Activated CD4-positive, alpha-beta T cell treated with anti-CD3 and anti-CD28 coated beads for 48 hours (primary cell): ENCODE measurements around the gene SEMA3C.

Source experiments
- DNase-seq: peaks from one replicate; pipeline ENCODE4 v3.0.0-alpha.2; 2020

Gene SEMA3C

DNA sequence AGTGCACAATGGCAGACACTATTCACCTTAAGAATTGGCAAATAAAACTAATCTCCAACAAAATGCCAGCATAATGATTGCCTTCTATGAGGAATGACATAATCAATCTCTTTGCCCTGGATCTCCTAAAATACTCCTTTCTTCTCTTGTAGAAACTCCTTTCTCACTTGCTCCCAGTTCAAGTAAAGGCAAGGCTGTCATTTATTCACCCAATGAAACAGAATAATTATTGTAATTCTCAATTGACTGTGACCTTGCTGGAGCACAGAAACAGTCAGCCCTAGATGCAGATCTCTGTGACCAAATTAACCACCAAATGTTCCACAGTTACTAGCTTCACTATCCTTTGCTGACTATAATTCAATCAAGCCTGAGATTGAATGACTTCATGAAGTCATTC lies 99.3 kb downstream of the SEMA3C start:
- DNase-seq: no peak

DNA sequence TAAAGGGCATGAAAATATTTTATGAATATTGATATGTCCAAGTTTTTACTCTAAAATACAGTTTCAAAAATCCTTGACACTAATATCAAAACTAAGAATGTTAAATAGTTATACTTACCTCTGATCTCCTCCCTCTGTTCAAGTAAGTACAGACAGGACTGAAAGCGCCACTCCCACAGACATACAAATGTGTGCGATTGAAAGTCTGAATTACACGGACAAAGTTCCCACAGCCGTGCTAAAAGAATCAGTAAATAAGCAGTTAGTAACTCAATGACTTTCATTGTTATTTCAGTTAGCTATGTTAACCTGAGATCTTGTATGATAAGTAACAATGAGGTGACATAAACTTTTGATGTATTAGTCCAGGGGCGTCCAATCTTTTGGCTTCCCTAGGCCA lies 100.7 kb downstream of the SEMA3C start:
- DNase-seq: no peak

GRCh38 chr7:80816806-80817205 lies 102.0 kb downstream of the SEMA3C start:
- no peak for DNase-seq

- no peak for DNase-seq
Measured at GRCh38 chr7:80815733-80816132, 103.1 kb downstream of the SEMA3C start.

DNA sequence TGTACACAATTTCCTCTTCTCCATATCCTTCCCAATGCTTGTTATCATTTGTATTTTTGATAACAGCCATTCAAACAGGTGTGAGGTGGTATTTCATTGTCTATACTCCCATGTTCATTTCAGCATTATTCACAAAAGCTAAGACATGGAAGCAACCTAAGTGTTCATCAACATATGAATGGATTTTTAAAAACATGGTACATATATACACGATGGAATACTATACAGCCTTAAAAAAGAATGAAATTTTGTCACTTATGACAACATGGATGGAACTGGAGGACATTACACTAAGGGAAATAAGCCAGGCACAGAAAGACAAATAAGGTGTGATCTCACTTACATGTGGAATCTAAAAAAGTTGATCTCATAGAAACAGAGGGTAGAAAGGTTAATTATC lies 109.3 kb downstream of the SEMA3C start:
- DNase-seq: no peak

DNA sequence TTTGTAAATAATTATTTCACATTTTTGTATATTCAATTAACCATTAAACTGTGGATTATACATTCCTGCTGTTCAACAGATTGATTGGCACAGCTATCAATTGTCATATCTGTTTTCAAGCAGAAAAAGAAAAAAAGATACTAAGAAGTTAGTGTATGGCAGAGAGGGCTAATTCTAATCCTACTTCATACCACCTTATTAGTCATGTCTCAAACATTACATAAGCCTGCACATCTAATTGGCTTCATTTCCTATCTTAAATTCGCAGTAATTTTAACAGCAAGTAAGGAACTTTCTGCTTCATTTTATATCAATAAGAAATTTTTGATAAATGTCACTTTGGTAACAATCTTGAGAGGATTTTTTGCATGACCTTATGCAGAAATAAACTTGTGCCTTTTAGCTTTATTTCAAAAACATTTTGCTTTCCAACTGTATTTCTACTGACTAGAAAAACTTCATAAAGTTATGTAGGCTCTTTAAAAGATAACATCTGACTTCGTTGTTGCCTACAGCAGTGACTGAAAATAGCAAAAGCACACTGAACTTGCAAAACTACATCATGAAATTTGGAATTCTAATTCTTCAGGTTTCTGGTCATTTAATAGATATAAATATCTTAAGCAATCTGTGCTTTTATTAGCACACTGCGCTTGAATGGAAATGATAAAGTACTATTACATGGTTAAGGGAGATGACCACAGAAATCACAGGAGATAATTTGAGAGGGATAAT lies 111.5 kb downstream of the SEMA3C start:
- no peak for DNase-seq

DNA sequence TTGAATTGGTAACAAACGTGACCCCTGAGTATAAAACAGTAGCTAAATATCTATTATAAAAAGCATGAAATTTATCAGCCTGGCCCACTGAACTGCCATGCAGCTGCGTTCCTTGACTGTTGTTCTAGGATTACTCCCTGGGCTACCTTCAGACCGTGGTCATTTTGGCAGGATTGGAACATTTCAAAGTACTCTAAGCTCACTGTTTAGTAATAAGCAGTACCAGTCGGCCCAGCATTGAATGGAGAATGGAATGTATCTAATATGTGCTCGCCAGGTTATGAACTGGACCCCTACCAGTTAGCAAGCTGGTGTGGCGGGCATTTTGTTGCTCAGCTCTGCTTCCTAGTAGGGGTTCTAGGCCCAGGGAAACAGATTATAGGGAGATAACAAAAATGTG lies 112.2 kb downstream of the SEMA3C start:
- DNase-seq: no peak

DNA sequence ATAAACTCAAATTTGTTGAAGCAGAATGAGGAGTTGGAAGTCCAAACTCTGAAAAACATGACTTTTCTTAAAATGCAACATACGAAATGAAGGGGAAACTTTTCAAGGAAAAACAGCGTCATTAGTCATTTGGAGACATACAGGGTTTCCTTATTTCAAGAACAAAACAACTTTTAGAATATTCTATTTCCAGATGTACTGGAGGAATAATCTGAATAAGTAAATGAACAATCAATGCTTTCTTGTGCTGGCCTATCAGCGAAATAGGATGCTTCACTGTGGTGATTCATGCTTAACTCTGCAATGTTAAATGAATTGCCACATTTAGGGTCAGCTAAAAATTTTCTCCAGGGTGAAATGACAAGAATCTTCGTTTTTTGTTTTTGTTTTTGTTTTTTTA lies 114.3 kb downstream of the SEMA3C start:
- DNase-seq: no peak

GRCh38 chr7:80802527-80802926 lies 116.3 kb downstream of the SEMA3C start:
- no peak for DNase-seq

GRCh38 chr7:80794631-80795573 lies 123.9 kb downstream of the SEMA3C start:
- DNase-seq: no peak

GRCh38 chr7:80791509-80791929 lies 127.3 kb downstream of the SEMA3C start:
- DNase-seq: no peak

GRCh38 chr7:80790877-80791276 lies 128.0 kb downstream of the SEMA3C start:
- DNase-seq: no peak

DNA sequence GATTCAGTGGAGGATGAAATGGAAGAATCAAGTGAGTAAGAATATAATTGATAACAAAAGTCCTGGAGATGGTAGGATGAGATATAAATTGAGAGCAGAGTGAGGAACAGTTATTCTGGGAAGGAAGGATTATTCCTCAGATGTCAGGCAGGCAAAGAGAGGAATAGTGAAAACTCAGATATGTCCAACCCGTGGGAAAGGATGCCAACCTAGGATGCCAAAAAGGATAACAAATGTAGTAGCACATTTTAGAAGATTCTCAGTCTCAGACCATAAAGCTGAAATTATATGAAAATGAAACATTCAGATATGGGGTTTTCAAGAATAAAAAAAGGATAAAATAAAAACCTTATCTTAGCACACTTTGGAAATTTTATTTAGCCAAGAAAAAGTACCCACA lies 131.1 kb downstream of the SEMA3C start:
- no peak for DNase-seq

GRCh38 chr7:80785961-80786536 lies 132.8 kb downstream of the SEMA3C start:
- no peak for DNase-seq

DNA sequence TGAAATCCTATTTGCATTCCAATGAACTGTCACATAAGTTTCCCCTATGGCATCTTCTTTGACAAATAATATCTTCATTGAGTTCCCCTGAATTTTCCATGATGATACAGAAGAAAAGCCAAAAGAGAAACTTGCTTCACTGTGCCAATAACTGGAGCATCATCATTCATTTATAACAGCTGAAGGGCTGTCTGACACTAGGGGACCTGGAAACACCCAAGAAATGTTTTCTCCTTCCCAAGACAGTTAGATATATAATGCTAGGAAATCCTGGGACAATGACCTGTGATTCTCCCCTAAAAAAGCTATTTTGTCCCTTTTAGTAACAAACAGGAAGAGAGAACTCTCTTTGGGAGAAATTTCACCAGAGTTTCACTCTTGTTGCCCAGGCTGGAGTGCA lies 133.6 kb downstream of the SEMA3C start:
- no peak for DNase-seq

- DNase-seq: no peak
Measured at GRCh38 chr7:80783678-80784327, 135.0 kb downstream of the SEMA3C start.

GRCh38 chr7:80783186-80783677 lies 135.6 kb downstream of the SEMA3C start:
- DNase-seq: no peak

DNA sequence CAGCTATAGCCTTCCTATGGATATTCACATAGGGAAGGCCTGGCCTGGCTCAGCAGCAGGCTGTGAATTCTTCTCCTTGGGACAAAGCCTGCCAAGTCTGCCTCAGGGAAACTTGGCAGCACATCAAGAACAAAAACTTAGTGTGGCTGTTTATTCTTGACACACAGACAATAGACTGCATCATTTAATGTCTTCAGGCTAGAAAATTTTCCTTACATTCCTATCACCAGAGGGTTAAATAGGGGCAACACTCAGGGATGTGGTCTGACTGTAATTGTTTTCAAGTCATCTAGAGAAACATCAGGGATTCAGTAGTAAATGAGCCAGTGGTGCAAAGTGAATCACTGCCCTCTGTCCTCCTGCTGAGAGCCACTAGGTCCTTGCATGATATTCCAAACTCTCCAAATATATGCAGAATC lies 137.3 kb downstream of the SEMA3C start:
- DNase-seq: no peak

- no peak for DNase-seq
Measured at GRCh38 chr7:80781146-80781545, 137.7 kb downstream of the SEMA3C start.

- no peak for DNase-seq
Measured at GRCh38 chr7:80779456-80779855, 139.4 kb downstream of the SEMA3C start.

DNA sequence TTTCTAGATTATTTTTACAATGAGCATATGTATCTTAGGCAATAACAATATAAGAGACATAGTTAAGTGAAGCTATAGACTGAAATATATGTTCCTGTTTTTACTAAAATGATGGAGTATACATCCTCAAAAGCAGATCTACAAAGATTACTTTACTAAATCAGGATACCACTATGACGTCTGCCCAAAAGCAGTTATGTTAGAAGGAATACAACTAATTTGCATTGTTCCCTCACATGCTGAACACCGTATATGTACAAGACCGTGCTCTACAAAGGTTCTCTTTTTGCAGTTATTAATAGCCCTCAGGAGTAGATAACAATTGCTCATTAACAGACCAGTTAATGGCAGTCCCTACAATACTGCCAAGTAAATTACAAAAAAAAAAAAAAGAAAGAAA lies 143.0 kb downstream of the SEMA3C start:
- no peak for DNase-seq

DNA sequence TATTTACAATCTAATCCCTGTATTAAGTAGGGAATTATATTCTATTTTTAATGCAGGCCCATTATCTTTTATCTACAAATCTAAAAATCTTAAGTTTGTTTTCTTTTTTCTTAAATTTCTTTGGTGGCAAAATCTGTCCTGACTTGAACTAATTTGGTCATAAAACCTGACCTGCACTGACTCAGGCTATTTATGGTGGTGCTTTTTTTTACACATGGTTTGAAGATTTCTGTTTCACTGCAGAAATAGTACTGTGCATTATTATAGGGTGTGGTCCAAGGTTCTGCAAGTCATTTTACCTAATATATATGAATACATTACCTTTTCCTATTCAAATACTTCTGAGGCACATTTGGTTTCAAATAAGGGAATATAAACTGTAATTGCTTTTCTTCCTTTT lies 143.4 kb downstream of the SEMA3C start:
- DNase-seq: no peak

DNA sequence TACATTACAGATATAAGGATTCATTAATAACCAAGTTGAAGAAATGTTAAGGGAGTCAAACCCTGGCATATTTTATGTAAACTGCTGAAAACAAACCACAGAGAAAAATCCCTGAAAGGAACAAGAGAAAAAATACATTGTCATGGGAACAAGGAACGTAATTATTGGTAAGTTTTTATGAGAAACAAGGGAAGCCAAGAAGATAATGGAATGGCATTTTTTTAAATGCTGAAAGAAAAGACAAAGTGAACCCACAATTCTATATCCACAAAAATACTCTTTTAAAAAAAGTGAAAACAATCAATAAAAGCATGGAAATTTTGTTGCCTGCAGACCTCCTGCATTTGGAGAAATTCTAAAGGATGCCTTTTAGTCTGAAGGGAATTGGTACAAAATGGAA lies 144.0 kb downstream of the SEMA3C start:
- DNase-seq: no peak
